ENCODE results near the gene TMC2. TPM values are rescaled to one million over a fixed set of nuclear protein-coding genes. Genes with fewer than 3 reads are reported as not detected.

TMC2 gene
- total RNA-seq, 2 donors from 2014 or later = 0.24 TPM; not detected in 1

- H3K36me3 ChIP-seq (ENCODE audit: control insufficient read depth, insufficient read depth, low read length) = no peaks in the 10 kb centered on the region
- Mint-ChIP-seq H3K4me3 (no peak overlapping the region), H3K36me3 (ENCODE audit: low read depth) (no peaks in the 10 kb centered on the region), H3K27ac (no peak overlapping the region), H3K27me3 (ENCODE audit: insufficient read depth) (peaks cover 16% of the 10 kb centered on the region), H3K4me1 (peaks cover 9% of the 10 kb centered on the region), H3K9me3 (no peaks in the 10 kb centered on the region)
- H3K27me3 ChIP-seq (ENCODE audit: control insufficient read depth, insufficient read depth, low read length, poor library complexity, severe bottlenecking) = peaks cover under 1% of the 10 kb centered on the region
- WGBS, 2 experiments (ENCODE audit: insufficient coverage in 1 of 2, insufficient read length in 1 of 2) = 86 to 89% methylated on average over 5 of the region's 5 CpGs
- peak overlapping the region; percentile 32 for H3K27ac ChIP-seq (ENCODE audit: low read depth, low read length)
- H3K4me1 ChIP-seq (ENCODE audit: control insufficient read depth, insufficient read depth, low read length) = peaks cover 4% of the 10 kb centered on the region
- no peak for DNase-seq
- H3K4me3 ChIP-seq (ENCODE audit: low read length) = no peak overlapping the region
- H3K9ac ChIP-seq (ENCODE audit: extremely low read depth, low read length, poor library complexity, severe bottlenecking) = no peak overlapping the region
- no peak for TF ChIP-seq CTCF (conservative IDR thresholded peaks at IDR 0.05)
- no peaks in the 10 kb centered on the region for H3K9me3 ChIP-seq (ENCODE audit: control insufficient read depth, low read length)
Observed at GRCh38 chr20:2576317-2576727, 39.9 kb downstream of the TMC2 start.

GRCh38 chr20:2578475-2579192, 42.3 kb downstream of the TMC2 start:
- Histone ChIP-seq H3K9me3 (ENCODE audit: control insufficient read depth, low read length) (no peaks in the 10 kb centered on the region), H3K27me3 (ENCODE audit: control insufficient read depth, insufficient read depth, low read length, poor library complexity, severe bottlenecking) (no peaks in the 10 kb centered on the region), H3K36me3 (ENCODE audit: control insufficient read depth, insufficient read depth, low read length) (no peaks in the 10 kb centered on the region), H3K4me1 (ENCODE audit: control insufficient read depth, insufficient read depth, low read length) (peaks cover 4% of the 10 kb centered on the region), H3K9ac (ENCODE audit: extremely low read depth, low read length, poor library complexity, severe bottlenecking) (no peak overlapping the region), H3K27ac (ENCODE audit: low read depth, low read length) (no peak overlapping the region), H3K4me3 (ENCODE audit: low read length) (no peak overlapping the region)
- WGBS, 2 experiments (ENCODE audit: insufficient coverage in 1 of 2, insufficient read length in 1 of 2) = 73 to 80% methylated on average over 8 to 10 of the region's 10 CpGs
- no peak for DNase-seq
- H3K4me1 Mint-ChIP-seq = peaks cover 9% of the 10 kb centered on the region
- peak overlapping the region; percentile 55 for H3K27ac Mint-ChIP-seq
- H3K36me3 Mint-ChIP-seq (ENCODE audit: low read depth) = no peaks in the 10 kb centered on the region
- no peak overlapping the region for H3K4me3 Mint-ChIP-seq
- H3K27me3 Mint-ChIP-seq (ENCODE audit: insufficient read depth) = peaks cover 10% of the 10 kb centered on the region
- TF ChIP-seq CTCF (conservative IDR thresholded peaks at IDR 0.05) = no peak
- H3K9me3 Mint-ChIP-seq = no peaks in the 10 kb centered on the region

- Mint-ChIP-seq H3K4me1 (peaks cover 3% of the 10 kb centered on the region), H3K9me3 (no peaks in the 10 kb centered on the region), H3K36me3 (ENCODE audit: low read depth) (no peaks in the 10 kb centered on the region), H3K27ac (no peak overlapping the region), H3K27me3 (ENCODE audit: insufficient read depth) (peaks cover 15% of the 10 kb centered on the region), H3K4me3 (no peak overlapping the region)
- Histone ChIP-seq H3K9ac (ENCODE audit: extremely low read depth, low read length, poor library complexity, severe bottlenecking) (no peak overlapping the region), H3K4me1 (ENCODE audit: control insufficient read depth, insufficient read depth, low read length) (peaks cover 6% of the 10 kb centered on the region), H3K36me3 (ENCODE audit: control insufficient read depth, insufficient read depth, low read length) (no peaks in the 10 kb centered on the region), H3K27me3 (ENCODE audit: control insufficient read depth, insufficient read depth, low read length, poor library complexity, severe bottlenecking) (no peaks in the 10 kb centered on the region), H3K27ac (ENCODE audit: low read depth, low read length) (no peak overlapping the region), H3K9me3 (ENCODE audit: control insufficient read depth, low read length) (no peaks in the 10 kb centered on the region), H3K4me3 (ENCODE audit: low read length) (no peak overlapping the region)
- no peak for TF ChIP-seq CTCF (conservative IDR thresholded peaks at IDR 0.05)
- WGBS, 2 experiments (ENCODE audit: insufficient coverage in 1 of 2, insufficient read length in 1 of 2) = 86 to 100% methylated on average over 1 of the region's 1 CpG
- DNase-seq = no peak
Observed at GRCh38 chr20:2585811-2586210, 49.4 kb downstream of the TMC2 start.
